ENCODE measurements around the gene SRM. TPM values are rescaled to one million over a fixed set of nuclear protein-coding genes. Genes with fewer than 3 reads are reported as not detected.

SRM gene
- total and polyA plus RNA-seq, 2 of the 13 experiments (the other 11 are each of a cell fraction or from before 2014, with no cell fraction given) = 27.9 to 31.8 TPM

GRCh38 chr1:11068600-11069473 is 9.0 kb upstream of the SRM start:
- ATAC-seq = no peak
- no peak for TF ChIP-seq ZNF598 (CRISPR knock-in tag; IDR thresholded peaks at IDR 0.05; ENCODE audit: borderline replicate concordance)
- ChIA-PET CTCF (ENCODE audit: low intra/inter-chr PET ratio, low total read pairs) (no interaction called here), POLR2A (no interaction called here)
- no peak for FAIRE-seq
- H3K27ac ChIP-seq (ENCODE audit: extremely low read length, insufficient read depth, low read length) = no peak overlapping the region
- no peak overlapping the region for H3K4me2 ChIP-seq (ENCODE audit: low read depth, low read length)
- no peak overlapping the region for H3K9ac ChIP-seq (ENCODE audit: insufficient read depth, low read depth, low read length)
- no peak overlapping the region for H2AFZ ChIP-seq (ENCODE audit: low read length)
- in situ Hi-C loops (cut with HindIII; ENCODE audit: extremely low pct_ligation_motif_present, low pct_unique_long_range_greater_than_20kb) (no loop called here), intact Hi-C loops (cut with micrococcal nuclease; ENCODE audit: unreplicated experiment) (no loop called here)
- H4K20me1 ChIP-seq (ENCODE audit: insufficient read depth, low read length) = no peaks in the 10 kb centered on the region
- no peaks in the 10 kb centered on the region for H3K4me1 ChIP-seq (ENCODE audit: insufficient read depth, low read length)
- H3K27me3 ChIP-seq (ENCODE audit: control insufficient read depth in 1 of 2, insufficient read depth in 2 of 2, low read length in 2 of 2) = no peaks in the 10 kb centered on the region
- no TSS peak for BruUV-seq (replicated peaks)
- no peak for DNase-seq (ENCODE audit: low spot score)
- peaks cover 45 to 85% of the 10 kb centered on the region in 2 experiments for H3K36me3 ChIP-seq (replicated peaks in 1 of 2; ENCODE audit: control insufficient read depth in 1 of 2, insufficient read depth in 2 of 2, low read length in 2 of 2)
- H3K4me3 ChIP-seq (replicated peaks in 1 of 3; ENCODE audit: insufficient read depth in 1 of 3, low read depth in 2 of 3, low read length in 3 of 3) = no peak overlapping the region
- H3K9me3 ChIP-seq (ENCODE audit: low read length) = no peaks in the 10 kb centered on the region
- 97% methylated on average over 11 of the region's 17 CpGs for WGBS (ENCODE audit: low lambda C conversion rate)
- no peaks in the 10 kb centered on the region for H3K79me2 ChIP-seq (ENCODE audit: insufficient read depth, low read length)

GRCh38 chr1:11067716-11068599 is 8.1 kb upstream of the SRM start:
- H3K79me2 ChIP-seq (ENCODE audit: insufficient read depth, low read length) = no peaks in the 10 kb centered on the region
- H3K36me3 ChIP-seq (replicated peaks in 1 of 2; ENCODE audit: control insufficient read depth in 1 of 2, insufficient read depth in 2 of 2, low read length in 2 of 2) = peaks cover 43 to 81% of the 10 kb centered on the region in 2 experiments
- DNase-seq (ENCODE audit: low spot score) = no peak
- H2AFZ ChIP-seq (ENCODE audit: low read length) = no peak overlapping the region
- BruUV-seq (replicated peaks) = no TSS peak
- ChIA-PET POLR2A (no interaction called here), CTCF (ENCODE audit: low intra/inter-chr PET ratio, low total read pairs) (no interaction called here)
- H3K4me1 ChIP-seq (ENCODE audit: insufficient read depth, low read length) = no peaks in the 10 kb centered on the region
- no peaks in the 10 kb centered on the region for H3K27me3 ChIP-seq (ENCODE audit: control insufficient read depth in 1 of 2, insufficient read depth in 2 of 2, low read length in 2 of 2)
- in situ Hi-C loops (cut with HindIII; ENCODE audit: extremely low pct_ligation_motif_present, low pct_unique_long_range_greater_than_20kb) (no loop called here), intact Hi-C loops (cut with micrococcal nuclease; ENCODE audit: unreplicated experiment) (no loop called here)
- FAIRE-seq = no peak
- no peak overlapping the region for H3K27ac ChIP-seq (ENCODE audit: extremely low read length, insufficient read depth, low read length)
- H4K20me1 ChIP-seq (ENCODE audit: insufficient read depth, low read length) = no peaks in the 10 kb centered on the region
- H3K9ac ChIP-seq (ENCODE audit: insufficient read depth, low read depth, low read length) = no peak overlapping the region
- ATAC-seq = no peak
- no peaks in the 10 kb centered on the region for H3K9me3 ChIP-seq (ENCODE audit: low read length)
- no peak overlapping the region for H3K4me2 ChIP-seq (ENCODE audit: low read depth, low read length)
- H3K4me3 ChIP-seq (replicated peaks in 1 of 3; ENCODE audit: insufficient read depth in 1 of 3, low read depth in 2 of 3, low read length in 3 of 3) = no peak overlapping the region
- 95% methylated on average over 14 of the region's 18 CpGs for WGBS (ENCODE audit: low lambda C conversion rate)
- TF ChIP-seq ZNF550 (CRISPR knock-in tag; IDR thresholded peaks at IDR 0.05; ENCODE audit: borderline replicate concordance) (no peak), ZNF782 (CRISPR knock-in tag; IDR thresholded peaks at IDR 0.05; ENCODE audit: borderline replicate concordance) (no peak), GRHL1 (CRISPR knock-in tag; conservative IDR thresholded peaks at IDR 0.05) (no peak), FUBP1 (CRISPR knock-in tag; IDR thresholded peaks at IDR 0.05; ENCODE audit: borderline replicate concordance) (no peak), ZFP41 (CRISPR knock-in tag; IDR thresholded peaks at IDR 0.05; ENCODE audit: borderline replicate concordance) (no peak), NFKBIZ (CRISPR knock-in tag; IDR thresholded peaks at IDR 0.05) (no peak), PPARG (CRISPR knock-in tag; conservative IDR thresholded peaks at IDR 0.05) (no peak), ZNF337 (CRISPR knock-in tag; IDR thresholded peaks at IDR 0.05; ENCODE audit: borderline replicate concordance, low read depth) (no peak), NFE2 (CRISPR knock-in tag; IDR thresholded peaks at IDR 0.05) (no peak), ZNF563 (CRISPR knock-in tag; IDR thresholded peaks at IDR 0.05) (no peak)
